ES-I3 (cell line): Measurements from ENCODE around the gene SPARC.
"Not testable (repeated sequence)": the region's sequence is repeated elsewhere in the genome, so short reads cannot be mapped to it uniquely, and the experiment has no call there.

Experiments
- H3K36me3 ChIP-seq: 2 replicates; pipeline ENCODE4 v1.6.1; 2013; ENCODE audit warnings: mild to moderate bottlenecking, low read length, control low read depth, moderate library complexity; ENCODE audit not compliant: insufficient read depth
- H3K4me1 ChIP-seq: 2 replicates; pipeline ENCODE4 v1.6.1; 2013; ENCODE audit warnings: mild to moderate bottlenecking, control low read depth, low read length; ENCODE audit not compliant: insufficient read depth
- H3K9ac ChIP-seq: 2 replicates; pipeline ENCODE4 v1.6.1; 2013; ENCODE audit warnings: low read depth, mild to moderate bottlenecking, low read length, moderate library complexity
- H3K9me3 ChIP-seq: 2 replicates; pipeline ENCODE4 v1.6.1; 2013; ENCODE audit warnings: mild to moderate bottlenecking, low read length, moderate library complexity; ENCODE audit not compliant: control insufficient read depth, insufficient read depth

SPARC gene

GRCh38 chr5:151717416-151717815 lies 30.7 kb upstream of the SPARC start:
- H3K9me3 ChIP-seq, result no peaks in the 10 kb centered on the region
- peaks cover 14% of the 10 kb centered on the region for H3K4me1 ChIP-seq
- H3K36me3 ChIP-seq, result no peaks in the 10 kb centered on the region
- H3K9ac ChIP-seq, result no peak overlapping the region

GRCh38 chr5:151709109-151709735 lies 22.5 kb upstream of the SPARC start:
- peaks cover 7% of the 10 kb centered on the region; the same call in 1 of the 2 replicates for H3K4me1 ChIP-seq
- no peaks in the 10 kb centered on the region for H3K36me3 ChIP-seq
- H3K9me3 ChIP-seq, result no peaks in the 10 kb centered on the region; the same call in 1 of the 2 replicates
- H3K9ac ChIP-seq, result no peak overlapping the region

- no peaks in the 10 kb centered on the region for H3K36me3 ChIP-seq
- peaks cover 7% of the 10 kb centered on the region; the same call in 1 of the 2 replicates for H3K4me1 ChIP-seq
- H3K9me3 ChIP-seq, result no peaks in the 10 kb centered on the region; the same call in 1 of the 2 replicates
- H3K9ac ChIP-seq, result no peak overlapping the region
Observed at GRCh38 chr5:151708126-151708525, 21.4 kb upstream of the SPARC start.

- H3K9me3 ChIP-seq, result no peaks in the 10 kb centered on the region; the same call in 1 of the 2 replicates
- H3K9ac ChIP-seq, result no peak overlapping the region
- H3K36me3 ChIP-seq, result no peaks in the 10 kb centered on the region
- peaks cover 7% of the 10 kb centered on the region; the same call in 1 of the 2 replicates for H3K4me1 ChIP-seq
Observed at GRCh38 chr5:151707567-151707966, 20.9 kb upstream of the SPARC start.

GRCh38 chr5:151706906-151707305 lies 20.2 kb upstream of the SPARC start:
- Histone ChIP-seq H3K9me3 (no peaks in the 10 kb centered on the region; the same call in 1 of the 2 replicates), H3K4me1 (peaks cover 7% of the 10 kb centered on the region; the same call in 1 of the 2 replicates), H3K9ac (no peak overlapping the region), H3K36me3 (no peaks in the 10 kb centered on the region)

GRCh38 chr5:151703780-151704179 lies 17.1 kb upstream of the SPARC start:
- peaks cover 17% of the 10 kb centered on the region for H3K4me1 ChIP-seq
- H3K9ac ChIP-seq, result no peak overlapping the region
- H3K9me3 ChIP-seq, result no peaks in the 10 kb centered on the region; the same call in 1 of the 2 replicates
- H3K36me3 ChIP-seq, result no peaks in the 10 kb centered on the region

GRCh38 chr5:151703227-151703626 lies 16.5 kb upstream of the SPARC start:
- no peaks in the 10 kb centered on the region for H3K36me3 ChIP-seq
- H3K4me1 ChIP-seq, result peaks cover 20% of the 10 kb centered on the region
- H3K9ac ChIP-seq, result no peak overlapping the region
- H3K9me3 ChIP-seq, result no peaks in the 10 kb centered on the region; the same call in 1 of the 2 replicates

GRCh38 chr5:151700820-151701219 lies 14.1 kb upstream of the SPARC start:
- Histone ChIP-seq H3K9me3 (no peaks in the 10 kb centered on the region), H3K36me3 (no peaks in the 10 kb centered on the region), H3K4me1 (peaks cover 29% of the 10 kb centered on the region), H3K9ac (no peak overlapping the region)

- H3K9me3 ChIP-seq, result no peaks in the 10 kb centered on the region
- H3K9ac ChIP-seq, result no peak overlapping the region
- no peaks in the 10 kb centered on the region for H3K36me3 ChIP-seq
- peaks cover 34% of the 10 kb centered on the region for H3K4me1 ChIP-seq
Observed at GRCh38 chr5:151700296-151700695, 13.6 kb upstream of the SPARC start.

GRCh38 chr5:151699071-151699901 lies 12.6 kb upstream of the SPARC start:
- Histone ChIP-seq H3K4me1 (peaks cover 35% of the 10 kb centered on the region), H3K9ac (peak overlapping the region; percentile 16; the same call in 1 of the 2 replicates), H3K9me3 (no peaks in the 10 kb centered on the region), H3K36me3 (no peaks in the 10 kb centered on the region)

GRCh38 chr5:151698081-151698480 lies 11.4 kb upstream of the SPARC start:
- H3K9ac ChIP-seq, result not testable (repeated sequence)
- peaks cover 35% of the 10 kb centered on the region for H3K4me1 ChIP-seq

GRCh38 chr5:151697452-151697851 lies 10.7 kb upstream of the SPARC start:
- Histone ChIP-seq H3K9me3 (no peaks in the 10 kb centered on the region), H3K36me3 (no peaks in the 10 kb centered on the region), H3K4me1 (peaks cover 35% of the 10 kb centered on the region), H3K9ac (no peak overlapping the region)

More at GRCh38 chr5:151698081-151698480, 11.4 kb upstream of the SPARC start:
- H3K36me3 ChIP-seq, H3K9me3 ChIP-seq: not testable (repeated sequence)

- H3K9ac ChIP-seq, result peak overlapping the region; percentile 37
- H3K36me3 ChIP-seq, result no peaks in the 10 kb centered on the region
- peaks cover 43% of the 10 kb centered on the region for H3K4me1 ChIP-seq
- no peaks in the 10 kb centered on the region for H3K9me3 ChIP-seq
Observed at GRCh38 chr5:151696470-151697061, 9.9 kb upstream of the SPARC start.

GRCh38 chr5:151695464-151695863 lies 8.7 kb upstream of the SPARC start:
- no peaks in the 10 kb centered on the region for H3K9me3 ChIP-seq
- no peaks in the 10 kb centered on the region for H3K36me3 ChIP-seq
- H3K9ac ChIP-seq, result no peak overlapping the region
- peaks cover 44% of the 10 kb centered on the region for H3K4me1 ChIP-seq
